Lung (tissue), 12 donors: ENCODE measurements around the gene ANKRD36C. TPM values are rescaled to one million over a fixed set of nuclear protein-coding genes. Genes with fewer than 3 reads are reported as not detected.
A peak's percentile ranks its signal among the peaks of the same experiment; 100 is the strongest.
"Not testable (repeated sequence)": the region's sequence is repeated elsewhere in the genome, so short reads cannot be mapped to it uniquely, and the experiment has no call there.

ENCODE experiments used
- ATAC-seq: fragments of 200-7000 bp; cut with Tn5 transposase; one replicate; pipeline ENCODE4 v1.9.1; 2020; ENCODE audit warnings: moderate number of reproducible peaks; ENCODE audit not compliant: insufficient read depth, low FRiP score
- DNase-seq, 3 donors: peaks; one replicate each; pipeline ENCODE4 v3.0.0-alpha.2; 2013 to 2017
- H3K27ac ChIP-seq, 2 donors: one replicate each; pipeline ENCODE4 v1.5.1; 2013; ENCODE audit warnings: mild to moderate bottlenecking in 2 of 2, moderate library complexity in 2 of 2, control low read depth in 1 of 2, inconsistent platforms in 1 of 2, low read depth in 1 of 2, low read length in 1 of 2
- H3K27me3 ChIP-seq, 3 donors: one replicate each; pipeline ENCODE4 v1.5.1; 2013; ENCODE audit warnings: low read length in 2 of 3; ENCODE audit not compliant: control insufficient read depth in 3 of 3, insufficient read depth in 3 of 3
- H3K36me3 ChIP-seq, 4 donors: one replicate each; pipeline ENCODE4 v1.5.1; 2013; ENCODE audit warnings: low read length in 4 of 4, mild to moderate bottlenecking in 1 of 4, moderate library complexity in 1 of 4; ENCODE audit not compliant: control insufficient read depth in 4 of 4, insufficient read depth in 4 of 4
- H3K4me1 ChIP-seq, 5 donors: one replicate each; pipeline ENCODE4 v1.5.1; 2013; ENCODE audit warnings: low read length in 5 of 5, mild to moderate bottlenecking in 2 of 5, moderate library complexity in 1 of 5; ENCODE audit not compliant: control insufficient read depth in 5 of 5, insufficient read depth in 5 of 5
- H3K4me3 ChIP-seq: one replicate; pipeline ENCODE4 v1.5.1; 2013; ENCODE audit warnings: mild to moderate bottlenecking, control low read depth, moderate library complexity
- H3K9ac ChIP-seq, 2 donors: one replicate each; pipeline ENCODE4 v1.5.1; 2013; ENCODE audit warnings: low read length in 2 of 2, control low read depth in 1 of 2; ENCODE audit not compliant: insufficient read depth in 1 of 2
- H3K9me3 ChIP-seq, 4 donors: one replicate each; pipeline ENCODE4 v1.5.1; 2013; ENCODE audit warnings: low read length in 3 of 4, mild to moderate bottlenecking in 1 of 4, moderate library complexity in 1 of 4; ENCODE audit not compliant: control insufficient read depth in 4 of 4, insufficient read depth in 3 of 4
- WGBS, 2 donors: extraction: QIAGEN DNeasy Blood & Tissue Kit; methylation state at CpG; one replicate each; pipeline ENCODE4 v1.1.7; 2013; 5-methylcytosine and 5-hydroxymethylcytosine counted together
- polyA plus RNA-seq, 2 donors: library from polyadenylated mRNA; stranded (reverse); fragments of 200-250 nt; gene quantifications; one replicate each; pipeline ENCODE4 v1.2.1, GENCODE V29; 2013
- total RNA-seq, 2 donors: library from RNA; depleted of rRNA in 1 of 2; stranded (reverse); fragments of >200 nt in 1 of 2; gene quantifications; one replicate each; pipeline ENCODE4 v1.2.1, GENCODE V29; 2014 to 2021
- TF ChIP-seq, protein P1 (sequence below): IDR thresholded peaks from 2 replicates; pipeline ENCODE4 v1.5.1; 2012; ENCODE audit warnings: mild to moderate bottlenecking; ENCODE audit errors: control extremely low read depth, extremely low read depth
- donor health status: control.
- donor health status: control.
- donor health status: Bipolar disorder and iron deficiency.
- donor health status: healthy.
- donor health status: DM: yes; HTN: yes; CAD: no.

The ANKRD36C gene
- total and polyA plus RNA-seq, 4 donors: 2.6 to 114 (median 14.3) TPM

- Histone ChIP-seq H3K36me3 (peaks cover 2 to 8% (median 5%) of the 10 kb centered on the region in 4 donors), H3K4me3 (no peak overlapping the region), H3K4me1 (no peaks in the 10 kb centered on the region), H3K27ac (no peak overlapping the region), H3K9ac (no peak overlapping the region), H3K9me3 (peaks cover 0 to 2% (median 0%) of the 10 kb centered on the region in 4 donors), H3K27me3 (no peaks in the 10 kb centered on the region)
- no peak for DNase-seq
- TF ChIP-seq, protein P1, sequence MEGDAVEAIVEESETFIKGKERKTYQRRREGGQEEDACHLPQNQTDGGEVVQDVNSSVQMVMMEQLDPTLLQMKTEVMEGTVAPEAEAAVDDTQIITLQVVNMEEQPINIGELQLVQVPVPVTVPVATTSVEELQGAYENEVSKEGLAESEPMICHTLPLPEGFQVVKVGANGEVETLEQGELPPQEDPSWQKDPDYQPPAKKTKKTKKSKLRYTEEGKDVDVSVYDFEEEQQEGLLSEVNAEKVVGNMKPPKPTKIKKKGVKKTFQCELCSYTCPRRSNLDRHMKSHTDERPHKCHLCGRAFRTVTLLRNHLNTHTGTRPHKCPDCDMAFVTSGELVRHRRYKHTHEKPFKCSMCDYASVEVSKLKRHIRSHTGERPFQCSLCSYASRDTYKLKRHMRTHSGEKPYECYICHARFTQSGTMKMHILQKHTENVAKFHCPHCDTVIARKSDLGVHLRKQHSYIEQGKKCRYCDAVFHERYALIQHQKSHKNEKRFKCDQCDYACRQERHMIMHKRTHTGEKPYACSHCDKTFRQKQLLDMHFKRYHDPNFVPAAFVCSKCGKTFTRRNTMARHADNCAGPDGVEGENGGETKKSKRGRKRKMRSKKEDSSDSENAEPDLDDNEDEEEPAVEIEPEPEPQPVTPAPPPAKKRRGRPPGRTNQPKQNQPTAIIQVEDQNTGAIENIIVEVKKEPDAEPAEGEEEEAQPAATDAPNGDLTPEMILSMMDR: no peak
- 97 to 99% methylated on average over 8 of the region's 8 CpGs for WGBS, 2 donors
- no peak for ATAC-seq
Measured at GRCh38 chr2:95836151-95836550, 155.5 kb downstream of the ANKRD36C start.

DNA sequence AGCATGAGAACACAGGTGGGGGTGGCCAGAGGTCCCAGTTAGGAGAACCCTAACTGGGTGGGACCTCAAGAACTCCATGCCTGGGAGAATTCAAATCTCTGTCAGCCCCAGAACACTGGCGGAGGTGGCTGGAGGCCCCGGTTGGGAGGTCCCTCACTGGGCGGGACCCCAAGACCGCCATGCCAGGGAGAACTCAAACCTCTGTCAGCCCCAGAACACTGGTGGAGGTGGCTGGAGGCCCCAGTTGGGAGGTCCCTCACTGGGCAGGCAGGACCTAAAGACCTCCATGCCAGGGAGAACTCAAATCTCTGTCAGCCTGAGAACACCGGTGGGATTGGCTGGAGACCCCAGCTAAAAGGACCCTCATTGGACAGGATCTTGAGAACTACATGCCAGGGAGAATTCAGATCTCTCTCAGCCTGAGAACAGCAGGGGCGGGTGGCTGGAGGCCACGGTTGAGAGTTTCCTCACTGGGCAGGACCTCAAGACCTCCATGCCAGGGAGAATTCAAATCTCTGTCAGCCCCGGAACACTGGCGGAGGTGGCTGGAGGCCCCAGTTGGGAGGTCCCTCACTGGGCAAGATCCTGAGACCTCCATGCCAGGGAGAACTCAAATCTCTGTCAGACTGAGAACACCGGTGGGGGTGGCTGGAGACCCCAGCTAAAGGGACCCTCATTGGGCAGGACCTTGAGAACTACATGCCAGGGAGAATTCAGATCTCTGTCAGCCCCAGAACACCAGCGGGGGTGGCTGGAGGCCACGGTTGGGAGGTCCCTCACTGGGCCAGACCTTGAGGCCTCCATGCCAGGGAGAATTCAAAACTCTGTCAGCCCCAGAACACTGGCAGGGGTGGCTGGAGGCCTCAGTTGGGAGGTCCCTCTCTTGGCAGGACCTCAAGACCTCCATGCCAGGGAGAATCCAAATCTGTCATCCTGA is 157.3 kb downstream of the ANKRD36C start:
- not testable (repeated sequence) for DNase-seq

DNA sequence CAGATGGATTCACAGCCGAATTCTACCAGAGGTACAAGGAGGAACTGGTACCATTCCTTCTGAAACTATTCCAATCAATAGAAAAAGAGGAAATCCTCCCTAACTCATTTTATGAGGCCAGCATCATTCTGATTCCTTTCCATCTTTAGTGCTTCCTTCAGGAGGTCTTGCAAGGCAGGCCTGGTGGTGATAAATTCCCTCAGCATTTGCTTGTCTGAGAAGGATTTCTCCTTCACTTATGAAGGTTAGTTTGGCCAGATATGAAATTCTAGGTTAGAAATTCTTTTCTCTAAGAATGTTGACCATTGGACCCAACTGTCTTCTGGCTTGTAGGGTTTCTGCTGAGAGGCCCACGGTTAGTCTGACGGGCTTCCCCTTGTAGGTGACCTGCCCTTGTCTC is 167.4 kb downstream of the ANKRD36C start:
- DNase-seq, H3K4me3 ChIP-seq, H3K27ac ChIP-seq, H3K4me1 ChIP-seq, H3K27me3 ChIP-seq, H3K9ac ChIP-seq, ATAC-seq: not testable (repeated sequence)
- WGBS, 2 donors: 89 to 92% methylated on average over 2 of the region's 3 CpGs
- Histone ChIP-seq H3K9me3 (peaks cover 2 to 25% (median 16%) of the 10 kb centered on the region in 4 donors), H3K36me3 (peaks cover 3 to 17% (median 8%) of the 10 kb centered on the region in 4 donors)

More for the DNA sequence above, 157.3 kb downstream of the ANKRD36C start:
- not testable (repeated sequence) for ATAC-seq, H3K4me3 ChIP-seq, H3K4me1 ChIP-seq, H3K27ac ChIP-seq, H3K9ac ChIP-seq, H3K27me3 ChIP-seq
- Histone ChIP-seq H3K36me3 (peaks cover 6 to 25% (median 9%) of the 10 kb centered on the region in 4 donors), H3K9me3 (peaks cover 0 to 11% (median 2%) of the 10 kb centered on the region in 4 donors)
- 98 to 100% methylated on average over 12 of the region's 12 CpGs for WGBS, 2 donors

GRCh38 chr2:95817521-95817920 is 174.1 kb downstream of the ANKRD36C start:
- not testable (repeated sequence) for H3K4me1 ChIP-seq, H3K36me3 ChIP-seq, H3K27ac ChIP-seq, H3K4me3 ChIP-seq, H3K27me3 ChIP-seq, ATAC-seq, DNase-seq, H3K9ac ChIP-seq
- H3K9me3 ChIP-seq: peaks cover 0 to 13% (median 2%) of the 10 kb centered on the region in 4 donors
- 96 to 98% methylated on average over 2 of the region's 2 CpGs for WGBS, 2 donors

DNA sequence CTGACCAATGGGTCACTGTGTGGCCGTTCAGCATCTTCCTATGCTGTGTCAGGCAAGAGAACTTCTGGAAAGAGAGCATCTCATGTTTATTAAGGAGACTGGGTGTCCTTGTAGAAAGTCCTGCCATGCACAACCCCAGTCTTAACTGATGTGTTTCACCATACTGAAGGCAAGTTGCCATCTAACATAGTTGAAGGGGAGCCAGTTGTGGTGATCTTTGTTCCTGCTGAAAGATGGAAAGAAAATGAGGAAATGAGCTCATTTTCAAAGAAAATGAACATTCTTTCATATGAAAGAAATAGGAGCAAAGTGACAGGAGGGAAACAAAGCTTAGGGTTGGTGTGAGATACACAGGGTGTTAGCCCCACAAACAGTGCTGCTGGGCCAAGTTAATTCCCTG is 178.3 kb downstream of the ANKRD36C start:
- not testable (repeated sequence) for H3K27ac ChIP-seq, H3K36me3 ChIP-seq, H3K4me1 ChIP-seq, H3K4me3 ChIP-seq, H3K27me3 ChIP-seq, ATAC-seq, H3K9ac ChIP-seq, H3K9me3 ChIP-seq
- peak in 2 of 3 donors; percentile 2 for DNase-seq
- WGBS, 2 donors: 72 to 89% methylated on average over 1 of the region's 1 CpG
